H1 (cell line): ENCODE results near the gene MATK. TPM values are rescaled to one million over a fixed set of nuclear protein-coding genes. Genes with fewer than 3 reads are reported as not detected.

Experiments used
- KDM1A ChIP-seq: fragments of 200-600, 300-600 bp; sonication (generic); IDR thresholded peaks from 2 replicates; pipeline ENCODE4 v1.7.1; 2016; ENCODE audit warnings: mild to moderate bottlenecking, low read length, borderline replicate concordance
- NANOG ChIP-seq: IDR thresholded peaks from 2 replicates; pipeline ENCODE4 v1.6.1; 2011; ENCODE audit warnings: low read length, low read depth, mild to moderate bottlenecking, inconsistent platforms; ENCODE audit not compliant: insufficient read depth, poor library complexity, severe bottlenecking
- POLR2AphosphoS5 ChIP-seq: IDR thresholded peaks from 2 replicates; pipeline ENCODE4 v1.6.1; 2011; ENCODE audit warnings: low read depth, low read length
- RFX5 ChIP-seq: IDR thresholded peaks from 2 replicates; pipeline ENCODE4 v1.6.1; 2011; ENCODE audit warnings: low read depth, low read length, improper control_type of control experiment, borderline replicate concordance
- polyA plus RNA-seq, 7 experiments: library from polyadenylated mRNA; depleted of rRNA in 3 of 7; stranded (reverse) in 5 of 7; unstranded in 2 of 7; fragments of >200 nt in 5 of 7; fragments of 200-250 nt in 2 of 7; gene quantifications; 1 replicate in 5 of 7; 2 replicates in 1 of 7; 4 replicates in 1 of 7; pipeline versions ENCODE4 v1.2.1 to v1.2.3, GENCODE V29; 2011 to 2013; ENCODE audit warnings: missing spikeins in 2 of 7, mixed read lengths in 2 of 7
- total RNA-seq: library from RNA; stranded (reverse); fragmentation: NEBNext Ultra II Directional; extraction: Animal tissue kit (Norgen Biotek cat#: 25700); gene quantifications from 2 replicates; pipeline ENCODE4 v1.2.1, GENCODE V29; 2021
- TF ChIP-seq, protein P1 (sequence below): IDR thresholded peaks from 2 replicates; pipeline ENCODE4 v1.6.1; 2011; ENCODE audit warnings: low read depth, mild to moderate bottlenecking, low read length; ENCODE audit not compliant: insufficient read depth
- TF ChIP-seq, protein P2 (sequence below): IDR thresholded peaks from 2 replicates; pipeline ENCODE4 v1.6.1; 2012; ENCODE audit warnings: low read length, inconsistent platforms

MATK gene
- total and polyA plus RNA-seq, 2 of the 8 experiments (the other 6 are each of a cell fraction or from before 2014, with no cell fraction given): 20.5 to 21.4 TPM

DNA sequence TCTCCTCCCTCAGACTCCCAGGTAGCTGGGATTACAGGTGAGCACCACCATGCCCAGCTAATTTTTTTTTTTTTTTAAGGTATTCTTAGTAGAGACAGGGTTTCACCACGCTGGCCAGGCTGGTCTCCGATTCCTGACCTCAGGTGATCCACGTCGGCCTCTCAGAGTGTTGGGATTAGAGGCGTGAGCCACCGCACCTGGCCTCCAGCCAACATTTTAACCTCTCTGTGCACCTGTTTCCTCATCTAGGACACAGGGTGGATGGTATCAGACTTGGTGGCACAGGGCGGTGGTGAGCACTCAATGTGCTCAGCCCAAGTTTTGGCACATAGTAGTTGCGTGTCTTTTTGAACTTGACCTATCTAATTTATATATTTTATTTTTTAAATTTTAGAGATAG, 37.2 kb downstream of the MATK start (continued):
- no peak for TF ChIP-seq KDM1A
- TF ChIP-seq NANOG: no peak
- TF ChIP-seq POLR2AphosphoS5: no peak
- TF ChIP-seq, protein P1, sequence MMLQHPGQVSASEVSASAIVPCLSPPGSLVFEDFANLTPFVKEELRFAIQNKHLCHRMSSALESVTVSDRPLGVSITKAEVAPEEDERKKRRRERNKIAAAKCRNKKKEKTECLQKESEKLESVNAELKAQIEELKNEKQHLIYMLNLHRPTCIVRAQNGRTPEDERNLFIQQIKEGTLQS: no peak
- no peak for TF ChIP-seq RFX5
- TF ChIP-seq, protein P2, sequence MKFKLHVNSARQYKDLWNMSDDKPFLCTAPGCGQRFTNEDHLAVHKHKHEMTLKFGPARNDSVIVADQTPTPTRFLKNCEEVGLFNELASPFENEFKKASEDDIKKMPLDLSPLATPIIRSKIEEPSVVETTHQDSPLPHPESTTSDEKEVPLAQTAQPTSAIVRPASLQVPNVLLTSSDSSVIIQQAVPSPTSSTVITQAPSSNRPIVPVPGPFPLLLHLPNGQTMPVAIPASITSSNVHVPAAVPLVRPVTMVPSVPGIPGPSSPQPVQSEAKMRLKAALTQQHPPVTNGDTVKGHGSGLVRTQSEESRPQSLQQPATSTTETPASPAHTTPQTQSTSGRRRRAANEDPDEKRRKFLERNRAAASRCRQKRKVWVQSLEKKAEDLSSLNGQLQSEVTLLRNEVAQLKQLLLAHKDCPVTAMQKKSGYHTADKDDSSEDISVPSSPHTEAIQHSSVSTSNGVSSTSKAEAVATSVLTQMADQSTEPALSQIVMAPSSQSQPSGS: no peak
